HT-29 (cell line): ENCODE data around the gene PNPLA6. TPM values are rescaled to one million over a fixed set of nuclear protein-coding genes. Genes with fewer than 3 reads are reported as not detected.

Experiments
- DNase-seq: peaks from one replicate; pipeline ENCODE4 v3.0.0-alpha.2; 2015; ENCODE audit warnings: low spot score
- small RNA-seq: library from RNA; depleted of rRNA; stranded (forward); fragments of <200 nt; gene quantifications from one replicate; pipeline ENCODE3, GENCODE V24; 2014
- total RNA-seq: library from RNA; depleted of rRNA; stranded (reverse); fragments of >200 nt; shearing (Covaris generic); gene quantifications from 2 replicates; pipeline ENCODE4 v1.2.3, GENCODE V29; 2014; rRNA removed

Gene PNPLA6
- total RNA-seq, 1 experiment from 2014 or later: 74.3 TPM

DNA sequence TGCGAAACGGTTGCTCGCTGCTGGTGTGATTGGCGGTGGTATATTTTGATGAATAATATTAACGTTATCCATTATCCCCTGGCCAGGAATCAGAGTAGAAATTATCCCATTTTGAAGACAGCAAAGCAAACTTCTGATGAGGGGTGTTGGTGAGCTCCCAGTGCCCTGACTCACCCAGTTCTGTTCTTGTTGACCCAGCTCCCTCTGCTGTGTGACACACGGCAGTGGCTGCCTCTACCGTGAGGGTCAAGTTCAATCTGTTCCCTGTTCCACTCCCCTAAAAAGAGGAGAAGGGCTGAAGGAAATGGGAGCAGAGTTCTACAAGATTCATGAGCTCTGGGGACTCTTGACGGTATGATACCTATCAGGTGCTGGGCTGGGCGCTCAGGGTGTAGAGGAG, 62.2 kb downstream of the PNPLA6 start:
- DNase-seq: no peak

DNA sequence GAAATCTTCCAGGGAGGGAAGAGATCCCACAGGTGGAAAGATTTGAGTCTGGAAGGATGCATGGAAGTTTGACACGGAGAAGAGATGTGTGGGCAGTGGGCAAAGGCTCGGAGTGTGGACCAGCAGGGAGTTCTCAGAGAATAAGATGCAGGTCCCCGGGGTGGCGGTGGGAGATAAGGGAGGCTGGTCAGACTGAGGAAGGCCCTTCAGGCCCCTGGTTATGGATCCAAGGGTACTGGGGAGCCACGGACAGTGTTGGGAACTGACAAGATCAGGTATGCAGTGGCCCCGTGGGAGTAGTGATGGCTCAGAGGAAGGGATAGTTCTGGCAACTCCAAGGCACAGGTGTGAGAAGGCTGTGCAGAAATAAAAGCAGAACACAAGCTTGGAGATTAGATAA, 62.7 kb downstream of the PNPLA6 start:
- DNase-seq: no peak

DNA sequence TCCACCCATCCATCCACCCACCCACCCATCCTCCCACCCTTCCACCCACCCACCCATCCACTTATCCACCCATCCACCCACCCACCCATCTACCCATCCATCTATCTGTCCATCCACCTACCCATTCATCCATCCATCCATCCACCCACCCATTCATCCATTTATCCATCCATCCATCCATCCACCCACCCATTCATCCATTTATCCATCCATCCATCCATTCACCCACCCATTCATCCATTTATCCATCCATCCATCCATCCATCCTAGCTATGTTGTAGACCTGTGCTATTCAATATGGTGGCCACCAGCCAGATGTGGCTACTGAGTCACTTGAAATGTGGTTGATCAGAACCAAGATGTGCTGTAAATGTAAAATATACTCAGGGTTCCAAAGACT, 65.2 kb downstream of the PNPLA6 start:
- no peak for DNase-seq

DNA sequence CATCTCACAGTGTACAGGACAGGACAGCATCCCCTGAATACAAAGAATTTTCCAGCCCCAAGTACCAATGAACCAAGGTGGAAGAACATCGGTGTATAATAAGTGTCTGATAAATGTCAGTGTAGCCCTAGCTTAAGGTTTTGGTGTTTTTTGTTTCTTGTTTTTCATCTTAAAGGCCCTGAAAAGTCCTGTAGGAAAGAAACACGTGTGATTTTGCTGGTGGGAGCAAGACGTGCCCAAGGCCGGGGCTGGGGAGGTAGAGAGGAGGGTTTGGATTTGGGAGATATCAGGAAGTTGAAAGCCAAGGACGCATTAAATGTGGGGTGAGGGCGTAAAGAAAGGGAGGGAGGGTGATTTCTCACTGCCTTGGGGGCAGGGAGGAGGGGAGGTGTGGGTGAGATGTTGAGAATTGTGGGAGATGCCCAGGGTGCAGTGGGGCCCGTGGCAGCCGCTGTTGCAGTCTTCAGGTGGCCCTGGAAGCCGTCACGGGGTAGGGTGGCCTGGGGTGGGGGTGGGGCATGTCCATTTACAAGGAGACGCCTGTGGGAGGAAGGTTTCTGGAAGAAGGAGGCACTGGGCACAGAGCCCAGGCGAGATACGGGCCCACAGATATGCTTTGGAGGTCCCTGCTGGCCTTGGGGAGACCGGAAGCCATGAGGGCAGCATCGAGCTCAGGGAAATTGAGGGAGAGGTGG, 66.9 kb downstream of the PNPLA6 start:
- DNase-seq: no peak

DNA sequence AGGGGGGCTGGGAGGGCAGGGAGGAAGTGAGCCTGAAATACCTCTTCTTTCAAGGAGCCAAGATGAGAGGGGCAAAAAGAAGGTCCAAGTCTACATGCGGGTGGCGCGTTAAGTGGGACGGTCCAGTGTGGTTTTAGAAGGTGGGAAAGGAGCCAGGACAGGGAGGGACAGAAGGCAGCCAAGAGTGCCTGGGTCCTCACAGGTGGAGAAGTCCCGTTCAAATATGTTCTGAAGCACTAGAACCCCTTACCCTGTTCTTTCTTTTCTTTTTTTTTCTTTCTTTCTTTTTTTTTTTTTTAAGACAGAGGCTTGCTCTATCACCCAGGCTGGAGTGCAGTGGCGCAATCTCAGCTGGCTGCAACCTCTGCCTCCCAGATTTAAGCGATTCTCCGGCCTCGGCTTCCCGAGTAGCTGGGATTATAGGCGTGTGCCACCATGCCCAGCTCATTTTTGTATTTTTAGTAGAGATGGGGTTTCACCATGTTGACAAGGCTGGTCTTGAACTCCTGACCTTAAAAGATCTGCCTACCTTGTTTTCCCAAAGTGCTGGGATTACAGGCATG, 67.5 kb downstream of the PNPLA6 start:
- DNase-seq: no peak

DNA sequence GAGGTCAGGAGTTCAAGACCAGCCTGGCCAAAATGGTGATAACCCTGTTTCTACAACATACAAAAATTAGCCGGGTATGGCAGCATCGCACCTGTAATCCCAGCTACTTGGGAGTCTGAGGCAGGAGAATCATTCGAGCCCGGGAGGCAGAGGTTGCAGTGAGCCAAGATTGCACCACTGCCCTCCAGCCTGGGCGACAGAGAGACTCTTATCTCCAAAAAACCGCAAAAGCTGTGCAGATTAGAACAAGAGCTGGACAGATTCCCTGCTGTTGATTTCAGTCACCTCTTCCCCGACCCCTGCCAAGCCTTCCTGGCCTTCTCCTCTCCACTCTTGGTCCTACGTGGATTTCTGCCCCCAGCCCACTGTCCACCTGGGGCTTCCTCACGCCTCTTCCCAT, 68.4 kb downstream of the PNPLA6 start:
- DNase-seq: no peak

DNA sequence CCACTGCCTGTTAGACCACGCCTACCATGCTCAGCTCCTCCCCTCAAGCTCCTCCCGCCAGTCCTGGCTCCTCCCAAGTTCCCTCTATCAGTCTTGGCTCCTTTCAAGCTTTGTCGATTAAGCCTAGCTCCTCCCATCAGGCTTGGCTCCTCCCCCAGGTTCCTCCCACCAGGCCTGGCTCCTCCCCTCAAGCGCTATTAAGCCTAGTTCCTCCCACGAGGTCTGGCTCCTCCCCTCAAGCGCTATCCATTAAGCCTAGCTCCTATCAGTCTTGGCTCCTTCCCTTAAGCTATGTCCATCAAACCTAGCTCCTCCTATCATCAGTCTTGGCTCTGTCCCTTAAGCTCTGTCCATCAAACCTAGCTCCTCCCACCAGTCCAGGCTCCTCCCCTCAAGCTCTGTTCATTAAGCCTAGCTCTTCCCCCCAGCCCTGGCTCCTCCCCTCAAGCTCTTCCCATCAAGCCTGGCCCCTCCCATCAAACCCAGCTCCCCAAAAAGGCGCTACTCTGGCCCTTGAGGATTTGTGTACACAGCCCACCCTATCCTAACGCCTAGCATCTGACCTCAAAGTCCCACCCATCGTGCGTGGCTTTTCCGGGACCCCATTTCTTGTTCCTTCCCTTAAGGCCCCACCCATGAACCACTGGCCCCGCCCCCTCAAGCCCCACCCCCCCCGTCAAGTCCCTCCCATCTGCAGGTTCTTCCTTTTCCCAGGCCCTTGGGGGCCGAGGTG, 70.1 kb downstream of the PNPLA6 start:
- peak; percentile 63 for DNase-seq

DNA sequence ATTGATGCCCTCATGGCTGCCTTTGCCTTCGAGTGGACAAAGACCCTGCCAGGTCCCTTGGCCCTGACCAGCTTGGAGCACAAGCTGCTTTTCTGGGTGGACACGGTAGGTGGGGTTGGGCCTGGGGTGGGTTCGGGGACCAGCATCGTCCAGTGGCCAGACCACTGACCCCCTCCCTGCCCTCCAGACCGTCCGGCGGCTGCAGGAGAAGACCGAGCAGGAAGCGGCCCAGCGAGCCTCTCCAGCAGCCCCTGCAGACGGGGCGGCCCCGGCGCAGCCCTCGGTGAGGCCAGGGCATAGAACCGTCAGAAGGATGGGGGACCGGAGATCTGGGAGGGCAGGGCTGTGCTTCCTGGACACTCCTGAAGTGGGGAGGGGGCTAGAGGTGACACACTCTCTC, 70.8 kb downstream of the PNPLA6 start:
- DNase-seq: no peak

DNA sequence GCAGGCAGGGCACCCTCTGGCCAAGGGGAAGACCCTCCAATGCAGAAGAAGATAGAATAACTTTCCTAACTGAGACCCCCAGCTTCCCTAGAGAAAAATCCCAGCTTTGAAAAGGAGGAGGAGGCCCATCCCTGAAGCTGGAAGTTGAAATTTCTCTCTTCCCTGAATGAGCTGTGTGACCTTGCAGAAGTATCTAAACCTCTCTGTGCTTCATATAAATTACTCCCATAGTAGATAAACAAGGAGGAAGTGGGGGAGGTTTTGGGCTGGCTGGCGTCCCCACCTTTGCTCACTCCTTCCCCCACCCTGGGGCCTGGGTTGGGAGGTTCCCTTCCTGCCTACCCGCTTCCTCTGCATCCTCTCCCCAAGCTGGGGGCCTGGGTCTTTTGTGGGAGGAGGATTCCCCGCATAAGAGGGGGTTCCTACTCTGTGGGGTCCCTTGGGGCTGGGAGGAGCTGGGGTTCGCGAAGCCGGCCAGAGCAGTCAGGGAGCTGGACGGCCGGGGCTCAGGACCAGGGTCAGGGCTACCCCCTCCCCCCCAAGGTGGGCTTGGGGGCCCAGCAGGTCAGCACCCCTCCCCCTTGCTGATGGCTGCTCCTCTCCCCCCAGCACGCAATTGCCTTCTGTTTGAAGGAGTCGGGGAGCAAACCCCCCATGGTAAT, 71.8 kb downstream of the PNPLA6 start:
- no peak for DNase-seq

DNA sequence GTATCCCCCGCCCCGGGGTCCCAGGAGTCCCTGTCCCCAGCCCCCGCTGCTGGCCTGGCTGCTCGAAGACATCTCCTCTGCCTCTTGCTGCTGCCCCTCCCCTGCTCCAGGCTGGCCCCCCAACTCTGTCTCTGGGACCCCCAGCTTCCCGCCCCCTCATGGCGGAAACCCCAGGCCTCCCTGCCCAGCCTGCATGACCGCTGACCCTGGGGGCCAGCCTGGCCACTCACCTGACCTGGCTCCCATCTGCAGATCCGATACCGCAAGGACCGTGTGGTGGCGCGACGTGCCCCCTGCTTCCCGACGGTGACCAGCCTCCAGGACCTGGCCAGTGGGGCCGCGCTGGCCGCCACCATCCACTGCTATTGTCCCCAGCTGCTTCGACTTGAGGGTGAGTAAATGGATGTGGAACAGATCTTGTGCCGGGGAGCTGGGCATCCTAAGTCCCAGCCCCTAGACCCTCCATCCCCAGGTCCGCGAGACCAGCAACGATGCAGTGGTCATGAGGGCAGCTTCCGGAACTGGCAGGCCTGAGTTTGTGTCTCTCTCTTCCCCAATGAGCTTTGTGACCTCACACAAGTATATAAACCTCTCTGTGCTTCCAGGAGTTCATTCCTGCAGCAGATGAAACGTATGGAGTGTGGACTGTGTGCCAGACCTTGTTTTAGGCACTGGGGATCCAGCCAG, 72.5 kb downstream of the PNPLA6 start:
- DNase-seq: no peak

DNA sequence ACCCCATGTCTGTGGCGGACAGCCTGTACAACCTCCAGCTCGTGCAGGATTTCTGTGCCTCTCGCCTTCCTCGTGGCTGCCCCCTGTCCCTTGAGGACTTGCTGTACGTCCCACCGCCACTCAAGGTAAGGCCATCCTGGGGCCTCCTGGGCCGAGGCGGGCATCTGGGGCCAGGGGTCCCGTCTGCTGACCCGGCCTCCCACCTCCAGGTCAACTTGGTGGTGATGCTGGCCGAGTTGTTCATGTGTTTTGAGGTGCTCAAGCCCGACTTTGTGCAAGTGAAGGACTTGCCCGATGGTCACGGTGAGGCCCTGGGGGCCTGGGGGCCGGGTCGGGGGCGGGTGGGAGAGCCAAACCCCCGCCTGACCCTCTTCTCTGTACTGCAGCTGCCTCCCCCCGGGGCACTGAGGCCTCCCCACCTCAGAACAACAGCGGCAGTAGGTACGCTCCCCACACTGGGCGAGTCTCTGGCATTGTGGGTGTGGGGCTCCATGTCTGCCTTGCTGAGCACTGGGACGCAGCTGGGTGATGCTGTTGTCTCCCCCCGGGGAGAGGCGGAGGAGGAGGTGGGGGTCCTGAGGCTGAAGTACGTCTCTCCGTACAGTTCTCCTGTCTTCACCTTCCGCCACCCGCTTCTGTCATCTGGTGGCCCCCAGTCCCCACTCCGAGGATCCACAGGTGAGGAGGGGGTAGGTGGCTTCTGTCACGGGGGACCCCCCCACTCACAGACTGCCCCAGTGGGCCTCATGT, 75.1 kb downstream of the PNPLA6 start:
- DNase-seq: no peak

Small RNA genes within 50 kb of the gene (small RNA-seq; reads per million reads assigned to genes)
- not detected for gene AC008878.2

Other genes with a start within 250 kb of the PNPLA6 start
- 12.5 and 16.8 TPM in 2 replicates for gene INSR, start 241.3 kb upstream of the PNPLA6 start, total RNA-seq
- gene ARHGEF18, start 186.8 kb upstream of the PNPLA6 start, total RNA-seq: 31.4 and 33.0 TPM in 2 replicates
- gene PEX11G, start 46.7 kb upstream of the PNPLA6 start, total RNA-seq: 4.0 and 6.4 TPM in 2 replicates
- gene ZNF358, start 19.6 kb upstream of the PNPLA6 start, total RNA-seq: 4.2 and 5.6 TPM in 2 replicates
- gene MCOLN1, start 13.1 kb upstream of the PNPLA6 start, total RNA-seq: 7.1 and 7.5 TPM in 2 replicates
- 29.8 and 37.0 TPM in 2 replicates for gene CAMSAP3, start 60.1 kb downstream of the PNPLA6 start, total RNA-seq
- 48.4 and 51.9 TPM in 2 replicates for gene XAB2, start 93.8 kb downstream of the PNPLA6 start, total RNA-seq
- 26.6 and 27.7 TPM in 2 replicates for gene PET100, start 94.1 kb downstream of the PNPLA6 start, total RNA-seq
- not detected in 2 replicates for gene PCP2, start 98.0 kb downstream of the PNPLA6 start, total RNA-seq
- gene STXBP2, start 101.4 kb downstream of the PNPLA6 start, total RNA-seq: 66.4 and 73.3 TPM in 2 replicates
- gene RETN, start 133.3 kb downstream of the PNPLA6 start, total RNA-seq: not detected in 2 replicates
- gene MCEMP1, start 141.4 kb downstream of the PNPLA6 start, total RNA-seq: not detected in 2 replicates
- 112 and 113 TPM in 2 replicates for gene TRAPPC5, start 145.1 kb downstream of the PNPLA6 start, total RNA-seq
- not detected in 2 replicates for gene FCER2, start 166.4 kb downstream of the PNPLA6 start, total RNA-seq
- gene CLEC4G, start 196.4 kb downstream of the PNPLA6 start, total RNA-seq: not detected in 2 replicates
- not detected in 2 replicates for gene CD209, start 211.8 kb downstream of the PNPLA6 start, total RNA-seq
- not detected in 2 replicates for gene CLEC4M, start 227.5 kb downstream of the PNPLA6 start, total RNA-seq